B cell (primary cell): ENCODE results near the gene COG5.

Experiments
- CTCF ChIP-seq: fragments of 200-600 bp; IDR thresholded peaks from one replicate; pipeline ENCODE4 v1.8.0; 2022; ENCODE audit warnings: antibody characterized with exemption, mild to moderate bottlenecking
- EZH2 ChIP-seq: IDR thresholded peaks from 2 replicates; pipeline ENCODE4 v1.6.1; 2012; ENCODE audit warnings: borderline replicate concordance, low read depth, mild to moderate bottlenecking, moderate library complexity, low read length; ENCODE audit not compliant: insufficient read depth, poor library complexity, severe bottlenecking

DNA sequence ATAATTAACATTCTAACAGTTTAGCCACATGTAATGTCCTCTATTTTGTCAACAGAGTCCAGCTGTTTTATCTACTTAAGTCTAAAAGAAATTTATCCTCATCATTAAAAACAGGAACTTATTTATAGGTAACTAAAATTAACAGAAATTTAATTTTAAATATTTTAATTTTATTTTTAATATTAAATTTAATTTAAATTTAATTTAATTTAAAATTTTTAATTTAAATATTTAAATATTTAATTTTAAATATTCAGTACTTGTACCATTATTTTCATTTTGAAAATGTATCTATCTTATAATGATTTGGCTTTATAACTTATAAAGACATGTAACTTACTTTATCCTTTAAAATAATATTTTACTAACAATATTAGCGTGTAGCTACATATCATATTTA lies 94.9 kb downstream of the COG5 start:
- no peak for TF ChIP-seq CTCF
- no peak for TF ChIP-seq EZH2
